ENCODE measurements around the gene DENND1A. TPM values are rescaled to one million over a fixed set of nuclear protein-coding genes. Genes with fewer than 3 reads are reported as not detected.

DENND1A gene
- total and polyA plus RNA-seq, 2 experiments from 2014 or later: 13.1 to 28.7 TPM

DNA sequence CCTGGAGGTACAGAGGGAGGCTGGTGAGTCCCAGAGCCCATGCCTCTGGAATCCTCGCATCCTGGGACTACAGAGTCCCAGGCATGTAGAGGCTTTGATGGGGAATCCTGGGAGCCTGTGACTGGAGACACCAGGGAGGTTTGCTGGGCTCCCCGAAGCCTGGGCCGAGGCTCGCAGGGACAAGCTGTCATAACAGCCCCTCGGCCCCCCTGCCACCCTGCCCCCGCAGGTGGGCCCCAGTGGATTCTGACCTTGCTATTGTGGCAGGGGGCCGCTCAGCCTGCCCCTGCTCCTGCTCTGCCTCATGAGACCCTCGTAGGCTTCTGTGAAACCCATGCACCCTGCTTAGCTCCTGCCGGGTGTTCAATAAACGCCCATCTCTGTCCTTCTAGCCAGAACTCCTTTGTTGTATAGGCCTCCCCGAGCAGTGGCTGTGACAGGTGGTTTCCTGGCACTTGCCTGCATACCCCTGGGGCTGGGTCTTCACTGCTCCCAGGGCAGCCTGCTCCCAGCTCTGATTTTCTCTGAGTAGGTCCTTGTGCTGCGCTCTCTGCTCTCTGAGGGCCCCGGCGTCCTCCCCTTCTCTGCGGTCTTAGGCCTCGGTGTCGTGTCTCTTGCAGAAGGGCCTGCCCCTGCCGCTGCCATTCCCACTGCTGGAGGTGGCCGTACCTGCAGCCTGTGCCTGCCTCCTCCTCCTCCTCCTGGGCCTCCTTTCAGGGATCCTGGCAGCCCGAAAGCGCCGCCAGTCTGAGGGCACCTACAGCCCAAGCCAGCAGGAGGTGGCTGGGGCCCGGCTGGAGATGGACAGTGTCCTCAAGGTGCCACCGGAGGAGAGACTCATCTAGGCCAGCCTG lies 553.5 kb downstream of the DENND1A start:
- Histone ChIP-seq H3K9me2 (ENCODE audit: insufficient read depth) (no peaks in the 10 kb centered on the region), H3K27ac (ENCODE audit: low read depth) (no peak overlapping the region), H3K36me3 (ENCODE audit: insufficient read depth) (no peaks in the 10 kb centered on the region), H3K4me1 (ENCODE audit: insufficient read depth) (peaks cover 5% of the 10 kb centered on the region; the same call in 1 of the 2 replicates), H3K79me2 (replicated peaks; ENCODE audit: insufficient read depth) (no peaks in the 10 kb centered on the region), H3K4me2 (no peak overlapping the region), H3F3A (replicated peaks; ENCODE audit: low read depth) (no peaks in the 10 kb centered on the region; the same call in 1 of the 2 replicates), H3K4me3 (no peak overlapping the region), H2AFZ (no peak overlapping the region), H3K27me3 (ENCODE audit: insufficient read depth) (peaks cover 31% of the 10 kb centered on the region), H4K20me1 (replicated peaks; ENCODE audit: insufficient read depth) (no peaks in the 10 kb centered on the region)
- peaks cover 21% of the 10 kb centered on the region for H3K4me1 Mint-ChIP-seq
- H3K27ac Mint-ChIP-seq: no peak overlapping the region
- no peaks in the 10 kb centered on the region for H3K9me3 Mint-ChIP-seq
- no peaks in the 10 kb centered on the region; the same call in 2 of the 3 replicates for H3K36me3 Mint-ChIP-seq (ENCODE audit: low read depth)
- TF ChIP-seq CREB1 (CRISPR knock-in tag; IDR thresholded peaks at IDR 0.05; ENCODE audit: low read depth) (no peak), ZNF331 (CRISPR knock-in tag; IDR thresholded peaks at IDR 0.05; ENCODE audit: low read depth) (no peak), EZH2phosphoT487 (IDR thresholded peaks at IDR 0.05; ENCODE audit: unreplicated experiment) (no peak), JUNB (IDR thresholded peaks at IDR 0.05; ENCODE audit: unreplicated experiment) (no peak), EZH2 (IDR thresholded peaks at IDR 0.05; ENCODE audit: low read depth, unreplicated experiment) (no peak), POLR2AphosphoS5 (IDR thresholded peaks at IDR 0.05; ENCODE audit: low read depth) (no peak), REST (IDR thresholded peaks at IDR 0.05; ENCODE audit: unreplicated experiment) (no peak), ETS1 (IDR thresholded peaks at IDR 0.05) (no peak), STAT1 (IDR thresholded peaks at IDR 0.05; ENCODE audit: unreplicated experiment) (no peak), CTCF (conservative IDR thresholded peaks at IDR 0.05; ENCODE audit: low read depth in 2 of 2) (no peak), ZNF114 (CRISPR knock-in tag; IDR thresholded peaks at IDR 0.05) (no peak)
- TF ChIP-seq, protein P1, sequence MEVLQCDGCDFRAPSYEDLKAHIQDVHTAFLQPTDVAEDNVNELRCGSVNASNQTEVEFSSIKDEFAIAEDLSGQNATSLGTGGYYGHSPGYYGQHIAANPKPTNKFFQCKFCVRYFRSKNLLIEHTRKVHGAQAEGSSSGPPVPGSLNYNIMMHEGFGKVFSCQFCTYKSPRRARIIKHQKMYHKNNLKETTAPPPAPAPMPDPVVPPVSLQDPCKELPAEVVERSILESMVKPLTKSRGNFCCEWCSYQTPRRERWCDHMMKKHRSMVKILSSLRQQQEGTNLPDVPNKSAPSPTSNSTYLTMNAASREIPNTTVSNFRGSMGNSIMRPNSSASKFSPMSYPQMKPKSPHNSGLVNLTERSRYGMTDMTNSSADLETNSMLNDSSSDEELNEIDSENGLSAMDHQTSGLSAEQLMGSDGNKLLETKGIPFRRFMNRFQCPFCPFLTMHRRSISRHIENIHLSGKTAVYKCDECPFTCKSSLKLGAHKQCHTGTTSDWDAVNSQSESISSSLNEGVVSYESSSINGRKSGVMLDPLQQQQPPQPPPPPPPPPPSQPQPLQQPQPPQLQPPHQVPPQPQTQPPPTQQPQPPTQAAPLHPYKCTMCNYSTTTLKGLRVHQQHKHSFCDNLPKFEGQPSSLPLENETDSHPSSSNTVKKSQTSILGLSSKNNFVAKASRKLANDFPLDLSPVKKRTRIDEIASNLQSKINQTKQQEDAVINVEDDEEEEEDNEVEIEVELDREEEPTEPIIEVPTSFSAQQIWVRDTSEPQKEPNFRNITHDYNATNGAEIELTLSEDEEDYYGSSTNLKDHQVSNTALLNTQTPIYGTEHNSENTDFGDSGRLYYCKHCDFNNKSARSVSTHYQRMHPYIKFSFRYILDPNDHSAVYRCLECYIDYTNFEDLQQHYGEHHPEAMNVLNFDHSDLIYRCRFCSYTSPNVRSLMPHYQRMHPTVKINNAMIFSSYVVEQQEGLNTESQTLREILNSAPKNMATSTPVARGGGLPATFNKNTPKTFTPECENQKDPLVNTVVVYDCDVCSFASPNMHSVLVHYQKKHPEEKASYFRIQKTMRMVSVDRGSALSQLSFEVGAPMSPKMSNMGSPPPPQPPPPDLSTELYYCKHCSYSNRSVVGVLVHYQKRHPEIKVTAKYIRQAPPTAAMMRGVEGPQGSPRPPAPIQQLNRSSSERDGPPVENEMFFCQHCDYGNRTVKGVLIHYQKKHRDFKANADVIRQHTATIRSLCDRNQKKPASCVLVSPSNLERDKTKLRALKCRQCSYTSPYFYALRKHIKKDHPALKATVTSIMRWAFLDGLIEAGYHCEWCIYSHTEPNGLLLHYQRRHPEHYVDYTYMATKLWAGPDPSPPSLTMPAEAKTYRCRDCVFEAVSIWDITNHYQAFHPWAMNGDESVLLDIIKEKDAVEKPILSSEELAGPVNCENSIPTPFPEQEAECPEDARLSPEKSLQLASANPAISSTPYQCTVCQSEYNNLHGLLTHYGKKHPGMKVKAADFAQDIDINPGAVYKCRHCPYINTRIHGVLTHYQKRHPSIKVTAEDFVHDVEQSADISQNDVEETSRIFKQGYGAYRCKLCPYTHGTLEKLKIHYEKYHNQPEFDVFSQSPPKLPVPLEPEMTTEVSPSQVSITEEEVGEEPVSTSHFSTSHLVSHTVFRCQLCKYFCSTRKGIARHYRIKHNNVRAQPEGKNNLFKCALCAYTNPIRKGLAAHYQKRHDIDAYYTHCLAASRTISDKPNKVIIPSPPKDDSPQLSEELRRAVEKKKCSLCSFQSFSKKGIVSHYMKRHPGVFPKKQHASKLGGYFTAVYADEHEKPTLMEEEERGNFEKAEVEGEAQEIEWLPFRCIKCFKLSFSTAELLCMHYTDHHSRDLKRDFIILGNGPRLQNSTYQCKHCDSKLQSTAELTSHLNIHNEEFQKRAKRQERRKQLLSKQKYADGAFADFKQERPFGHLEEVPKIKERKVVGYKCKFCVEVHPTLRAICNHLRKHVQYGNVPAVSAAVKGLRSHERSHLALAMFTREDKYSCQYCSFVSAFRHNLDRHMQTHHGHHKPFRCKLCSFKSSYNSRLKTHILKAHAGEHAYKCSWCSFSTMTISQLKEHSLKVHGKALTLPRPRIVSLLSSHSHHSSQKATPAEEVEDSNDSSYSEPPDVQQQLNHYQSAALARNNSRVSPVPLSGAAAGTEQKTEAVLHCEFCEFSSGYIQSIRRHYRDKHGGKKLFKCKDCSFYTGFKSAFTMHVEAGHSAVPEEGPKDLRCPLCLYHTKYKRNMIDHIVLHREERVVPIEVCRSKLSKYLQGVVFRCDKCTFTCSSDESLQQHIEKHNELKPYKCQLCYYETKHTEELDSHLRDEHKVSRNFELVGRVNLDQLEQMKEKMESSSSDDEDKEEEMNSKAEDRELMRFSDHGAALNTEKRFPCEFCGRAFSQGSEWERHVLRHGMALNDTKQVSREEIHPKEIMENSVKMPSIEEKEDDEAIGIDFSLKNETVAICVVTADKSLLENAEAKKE (CRISPR knock-in tag; IDR thresholded peaks at IDR 0.05): no peak
- no peak for DNase-seq (ENCODE audit: low spot score)
- H3K27me3 Mint-ChIP-seq (ENCODE audit: insufficient read depth, low read depth, poor library complexity): peaks cover 46% of the 10 kb centered on the region
- no peak overlapping the region for H3K4me3 Mint-ChIP-seq
- no peak for ATAC-seq
